Bronchial epithelial cell (primary cell): ENCODE data around the gene LCOR. TPM values are rescaled to one million over a fixed set of nuclear protein-coding genes. Genes with fewer than 3 reads are reported as not detected.

Experiments used
- DNase-seq: peaks from one replicate; pipeline ENCODE4 v3.0.0-alpha.2; 2010; ENCODE audit warnings: low read depth
- FAIRE-seq: peaks from 2 replicates; lab custom pipeline; 2011; peaks lifted over from hg19 to GRCh38; lab: Jason Lieb, UNC
- H3K27me3 ChIP-seq: 2 replicates; pipeline ENCODE4 v1.5.1; 2011; ENCODE audit warnings: low read length; ENCODE audit not compliant: control insufficient read depth, insufficient read depth
- H3K36me3 ChIP-seq: 2 replicates; pipeline ENCODE4 v1.5.1; 2011; ENCODE audit warnings: low read length; ENCODE audit not compliant: control insufficient read depth, insufficient read depth
- H3K4me3 ChIP-seq: 2 replicates; pipeline ENCODE4 v1.5.1; 2011; ENCODE audit warnings: mild to moderate bottlenecking, low read depth, low read length, control low read depth
- CTCF ChIP-seq: IDR thresholded peaks from 2 replicates; pipeline ENCODE4 v1.5.1; 2011; ENCODE audit warnings: mild to moderate bottlenecking, moderate library complexity, low read length, control low read depth, inconsistent platforms; ENCODE audit not compliant: insufficient read depth, severe bottlenecking
- total RNA-seq: library from RNA; depleted of rRNA; stranded (reverse); fragments of >200 nt; gene quantifications from 2 replicates; pipeline ENCODE4 v1.2.1, GENCODE V29; 2014

LCOR gene
- total RNA-seq, 1 donor from 2014 or later: 29.5 TPM

- DNase-seq (no peak), FAIRE-seq (no peak)
- Histone ChIP-seq H3K4me3 (no peak overlapping the region), H3K27me3 (no peaks in the 10 kb centered on the region), H3K36me3 (no peaks in the 10 kb centered on the region)
- no peak for TF ChIP-seq CTCF
These were observed 186.4 kb downstream of the LCOR start for GRCh38 chr10:97018251-97019212.

DNA sequence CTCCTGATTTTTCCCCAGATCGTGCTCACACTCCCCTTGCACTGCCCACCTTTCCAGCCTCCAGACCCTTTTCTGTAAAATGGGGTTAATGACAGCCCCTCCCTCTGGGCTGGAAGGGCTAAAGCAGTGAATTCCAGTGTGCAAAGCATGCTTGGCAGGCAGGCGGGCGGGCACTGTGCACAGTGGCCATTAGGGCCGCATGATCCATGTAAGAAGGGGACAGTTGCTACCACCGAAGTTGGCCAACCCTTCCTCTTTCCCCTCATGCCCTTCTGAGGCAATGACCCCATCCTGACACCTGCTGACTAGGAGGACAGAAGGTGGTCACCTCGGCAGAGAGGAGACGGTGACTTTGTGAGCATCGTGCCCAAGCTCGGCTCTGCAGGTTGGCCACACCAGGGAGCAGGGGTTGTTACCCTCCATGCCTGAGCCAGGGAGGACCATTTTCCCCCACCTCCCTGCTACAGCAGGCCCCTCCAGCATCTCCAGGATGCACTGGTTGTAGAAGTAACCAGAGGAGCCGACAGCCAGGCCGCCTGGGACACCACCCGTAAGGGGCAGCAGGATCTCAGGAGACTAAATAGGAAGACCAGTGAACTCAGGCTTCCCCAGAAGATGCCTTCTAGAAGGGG is 187.2 kb downstream of the LCOR start:
- Histone ChIP-seq H3K27me3 (no peaks in the 10 kb centered on the region), H3K36me3 (no peaks in the 10 kb centered on the region), H3K4me3 (no peak overlapping the region)
- no peak for TF ChIP-seq CTCF
- FAIRE-seq: no peak
- no peak for DNase-seq

DNA sequence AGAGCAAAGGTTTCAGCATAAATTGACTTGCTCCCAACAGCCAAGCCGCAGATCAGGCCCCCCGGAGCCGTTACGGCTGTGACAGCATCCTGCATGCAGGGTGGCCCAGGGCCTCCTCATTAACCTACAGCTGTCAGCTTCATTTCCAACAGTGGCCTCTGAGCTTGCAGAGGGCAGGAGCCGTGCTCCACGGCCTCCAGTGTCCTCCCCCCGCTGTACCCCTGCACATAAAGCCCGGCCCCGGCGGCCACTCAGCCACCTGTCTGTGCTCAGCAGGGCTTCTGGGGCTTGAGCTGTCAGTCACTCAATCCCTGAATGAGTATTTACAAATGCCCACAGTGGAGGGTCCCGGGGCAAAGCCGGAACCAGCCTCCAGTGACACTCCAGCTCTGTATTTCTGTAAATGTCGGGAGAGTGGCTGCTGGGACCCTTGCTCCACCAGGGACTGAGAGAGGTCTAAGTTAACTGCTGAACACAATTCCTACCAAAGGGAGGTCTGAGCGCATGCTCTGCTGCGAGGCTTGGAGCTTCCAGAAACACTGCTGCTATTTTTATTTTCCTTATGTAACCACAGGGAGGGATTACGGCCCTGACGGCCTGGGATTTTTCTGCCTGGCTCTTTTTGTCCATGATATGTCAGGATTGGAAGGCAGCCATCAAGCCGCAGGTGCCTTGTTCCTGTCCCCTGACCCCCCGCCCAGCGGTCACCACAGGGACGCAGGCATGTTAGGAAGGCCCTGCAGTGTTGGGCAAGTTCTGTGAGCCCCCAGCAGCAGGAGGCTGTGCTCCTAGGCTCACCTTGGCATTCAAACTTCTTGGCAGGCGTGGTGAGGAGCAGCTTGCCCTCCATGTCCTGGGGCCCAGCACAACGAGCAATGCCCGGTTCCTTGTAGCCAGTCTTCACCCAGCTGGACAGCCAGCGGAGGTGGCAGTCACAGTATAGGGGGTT is 188.6 kb downstream of the LCOR start:
- no peak overlapping the region for H3K4me3 ChIP-seq
- H3K27me3 ChIP-seq: no peaks in the 10 kb centered on the region
- FAIRE-seq: no peak
- DNase-seq: no peak
- H3K36me3 ChIP-seq: no peaks in the 10 kb centered on the region
- TF ChIP-seq CTCF: no peak

- Histone ChIP-seq H3K4me3 (no peak overlapping the region), H3K36me3 (no peaks in the 10 kb centered on the region), H3K27me3 (no peaks in the 10 kb centered on the region)
- no peak for TF ChIP-seq CTCF
- FAIRE-seq (no peak), DNase-seq (no peak)
These were observed 190.5 kb downstream of the LCOR start for GRCh38 chr10:97022616-97023015.

DNA sequence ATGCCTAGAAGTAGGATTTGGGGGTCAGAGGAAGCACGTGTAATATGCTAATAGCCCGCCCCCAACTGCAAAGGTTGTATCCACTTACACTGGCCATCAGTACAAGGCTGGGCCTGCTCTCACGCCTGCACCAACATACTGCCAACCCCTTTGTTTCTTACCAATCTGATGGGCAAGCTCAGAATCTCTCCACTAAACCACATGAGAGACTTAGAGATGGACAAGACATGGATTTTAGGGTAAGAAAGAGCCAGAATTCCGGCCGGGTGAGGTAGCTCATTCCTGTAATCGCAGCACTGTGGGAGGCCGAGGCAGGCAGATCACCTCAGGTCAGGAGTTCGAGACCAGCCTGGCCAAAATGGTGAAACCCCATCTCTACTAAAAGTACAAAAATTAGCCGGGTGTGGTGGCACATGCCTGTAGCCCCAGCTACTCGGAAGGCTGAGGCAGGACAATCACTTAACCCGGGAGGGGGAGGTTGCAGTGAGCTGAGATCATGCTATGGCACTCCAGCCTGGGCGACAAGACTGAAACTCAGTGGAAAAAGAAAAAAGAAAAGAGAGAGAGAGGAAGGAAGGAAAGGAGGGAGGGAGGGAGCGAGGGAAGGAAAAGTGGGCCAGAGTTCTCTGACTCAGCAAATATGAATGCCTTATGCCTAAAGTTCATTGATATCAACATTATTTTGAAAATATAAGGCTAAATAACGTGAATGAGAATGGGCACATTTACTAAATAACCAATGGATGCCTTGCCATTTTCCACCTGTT is 191.5 kb downstream of the LCOR start:
- DNase-seq: no peak
- no peak for TF ChIP-seq CTCF
- H3K36me3 ChIP-seq: no peaks in the 10 kb centered on the region
- FAIRE-seq: no peak
- H3K27me3 ChIP-seq: peaks cover 2% of the 10 kb centered on the region
- H3K4me3 ChIP-seq: no peak overlapping the region
